HS-5 (cell line): ENCODE data around the gene TRPC4.

Experiments
- DNase-seq: peaks from one replicate; pipeline ENCODE4 v3.0.0-alpha.2; 2012; ENCODE audit warnings: low read depth

The TRPC4 gene

DNA sequence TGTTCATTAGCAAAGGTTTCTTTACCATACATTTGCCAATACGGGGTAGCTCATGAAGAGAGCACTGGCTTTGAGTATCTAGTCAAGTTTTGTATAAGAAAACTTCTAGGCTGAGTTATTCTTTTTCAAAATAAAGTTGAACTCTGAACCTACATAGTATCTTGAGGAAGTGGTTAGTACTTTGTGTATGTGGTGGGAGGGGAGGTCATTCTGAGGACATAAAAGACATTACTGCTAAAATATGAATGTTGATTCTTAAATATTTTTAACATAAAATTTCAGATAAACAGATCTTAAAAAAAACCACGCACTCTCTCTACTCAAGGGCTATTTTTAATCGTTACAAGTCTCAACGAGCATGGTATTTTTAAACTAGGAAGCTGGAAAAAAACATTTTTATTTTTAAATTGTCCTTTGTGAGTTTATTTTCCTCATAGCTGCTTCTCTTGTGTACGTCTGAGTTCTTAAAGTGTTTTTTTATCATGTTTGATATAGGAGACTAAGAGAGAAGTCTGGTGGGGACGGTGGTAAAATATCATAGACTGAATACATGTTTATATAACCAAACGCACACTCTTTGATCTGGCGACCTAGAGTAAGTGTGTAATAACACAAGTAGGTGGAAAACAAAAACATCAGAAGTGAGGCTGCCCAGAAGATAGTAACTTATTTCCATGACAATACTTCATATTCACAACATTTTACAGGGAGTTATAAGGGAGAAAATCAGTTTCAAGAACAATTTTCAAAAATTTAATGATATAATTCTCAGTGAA lies 153.0 kb downstream of the TRPC4 start:
- no peak for DNase-seq

- peak; percentile 68 for DNase-seq
Observed at GRCh38 chr13:37715606-37716015, 154.0 kb downstream of the TRPC4 start.

DNA sequence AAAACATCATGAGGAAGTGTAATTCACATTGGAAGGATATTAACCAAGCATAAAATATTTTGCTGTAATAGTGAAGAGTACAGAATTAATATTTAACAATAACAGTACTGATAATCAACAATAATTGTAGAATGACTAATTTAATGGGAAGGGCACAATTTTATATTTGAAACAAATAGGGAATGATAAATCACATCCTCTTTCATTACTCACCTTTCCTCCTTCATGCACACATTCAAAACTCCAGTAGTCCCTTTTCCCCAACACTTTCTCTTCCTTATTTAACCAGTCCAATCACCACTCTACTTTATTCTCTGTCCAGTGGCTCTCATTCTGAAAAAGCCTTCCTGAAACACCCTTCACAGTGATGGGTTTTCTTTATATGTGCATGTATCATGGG lies 160.3 kb downstream of the TRPC4 start:
- DNase-seq = no peak

DNA sequence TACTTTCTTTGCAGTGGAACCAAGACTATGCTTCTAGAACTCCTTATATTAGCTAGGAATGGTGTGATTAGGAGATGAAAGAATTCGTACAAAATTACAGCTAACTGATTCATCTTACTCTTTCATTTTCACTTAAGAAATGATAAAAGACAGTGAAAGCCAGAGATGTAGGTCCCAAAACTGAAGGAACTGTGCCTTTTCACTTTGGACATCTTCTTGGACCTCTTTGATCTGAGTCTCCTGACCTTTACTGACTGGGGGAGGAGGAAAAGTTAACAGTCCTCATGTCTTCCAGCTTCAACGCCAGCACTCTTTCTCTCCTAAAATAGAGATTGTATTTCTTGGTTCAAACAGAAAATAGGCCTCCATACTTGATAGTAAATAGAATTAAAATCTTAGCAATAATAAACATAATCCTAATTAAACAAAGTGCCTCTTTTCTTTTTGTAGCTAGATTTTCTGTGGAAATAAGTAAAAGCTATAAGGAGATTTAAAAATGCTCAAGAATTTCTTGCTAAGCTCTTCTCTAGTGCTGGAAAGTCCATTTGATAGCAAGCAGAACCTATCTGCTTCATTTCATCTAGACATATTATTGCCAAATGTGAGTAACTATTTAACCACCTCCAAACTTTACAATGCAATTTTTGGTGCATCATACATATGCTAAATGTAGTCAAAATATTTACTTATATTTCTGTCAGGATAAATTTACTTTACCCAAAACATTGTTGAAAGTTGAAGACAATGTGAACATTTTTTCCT lies 161.7 kb downstream of the TRPC4 start:
- no peak for DNase-seq

GRCh38 chr13:37706041-37706440 lies 163.5 kb downstream of the TRPC4 start:
- no peak for DNase-seq

- DNase-seq = peak; percentile 87
Observed at GRCh38 chr13:37701972-37702371, 167.6 kb downstream of the TRPC4 start.

- no peak for DNase-seq
Observed at GRCh38 chr13:37701306-37701705, 168.3 kb downstream of the TRPC4 start.

DNA sequence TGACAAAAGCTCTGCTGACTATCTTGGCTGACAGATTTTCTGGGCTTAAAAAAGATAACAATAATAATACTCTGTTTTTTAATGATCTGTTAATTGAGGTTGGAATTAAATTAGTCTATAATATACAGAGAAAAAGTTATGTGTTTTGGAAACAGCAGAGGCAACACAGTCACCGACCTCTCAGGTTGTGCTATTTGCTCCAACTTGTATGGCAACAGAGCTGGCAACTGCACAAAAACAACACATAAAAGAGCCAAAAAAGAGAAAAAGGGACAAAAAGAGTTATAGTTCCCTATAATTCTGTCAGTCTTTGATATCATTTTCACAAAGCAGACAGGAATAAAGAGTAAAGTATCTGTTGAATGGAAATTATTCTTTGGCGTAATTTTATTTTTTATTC lies 168.7 kb downstream of the TRPC4 start:
- DNase-seq = no peak

DNA sequence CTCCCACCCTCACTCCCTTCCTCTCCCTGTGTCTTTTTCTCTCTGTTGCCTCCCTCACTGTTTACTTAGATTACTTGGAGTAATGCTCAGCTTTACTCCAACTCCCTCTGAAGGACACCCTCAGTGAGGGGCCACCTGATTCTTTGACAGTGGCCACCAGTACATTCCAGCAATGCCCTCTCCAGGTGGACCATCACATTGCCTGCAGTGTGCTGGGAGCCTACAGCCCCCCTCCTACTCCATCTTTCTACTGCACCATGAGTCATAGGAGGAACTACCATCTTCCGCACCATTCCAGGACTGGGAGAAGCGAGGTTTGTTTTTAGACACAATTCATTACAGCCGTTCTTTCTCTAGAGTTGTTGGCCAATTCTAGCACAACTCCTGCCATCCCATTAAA lies 174.4 kb downstream of the TRPC4 start:
- DNase-seq = no peak

DNA sequence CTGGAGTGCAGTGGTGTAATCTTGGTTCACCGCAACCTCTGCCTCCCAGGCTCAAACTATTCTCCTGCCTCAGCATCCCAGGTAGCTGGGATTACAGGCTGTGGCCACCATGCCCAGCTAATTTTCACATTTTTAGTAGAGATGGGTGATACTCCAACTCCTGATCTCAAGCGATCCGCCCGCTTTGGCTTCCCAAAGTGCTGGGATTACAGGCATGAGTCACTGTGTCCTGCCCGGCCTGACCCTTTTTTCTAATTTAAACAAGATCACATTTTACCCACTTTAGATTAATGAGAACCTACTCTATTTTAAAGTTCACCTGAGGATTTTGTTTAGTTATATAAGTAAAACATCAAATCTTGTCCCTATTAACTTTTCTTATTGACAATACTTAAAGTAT lies 179.2 kb downstream of the TRPC4 start:
- no peak for DNase-seq

DNA sequence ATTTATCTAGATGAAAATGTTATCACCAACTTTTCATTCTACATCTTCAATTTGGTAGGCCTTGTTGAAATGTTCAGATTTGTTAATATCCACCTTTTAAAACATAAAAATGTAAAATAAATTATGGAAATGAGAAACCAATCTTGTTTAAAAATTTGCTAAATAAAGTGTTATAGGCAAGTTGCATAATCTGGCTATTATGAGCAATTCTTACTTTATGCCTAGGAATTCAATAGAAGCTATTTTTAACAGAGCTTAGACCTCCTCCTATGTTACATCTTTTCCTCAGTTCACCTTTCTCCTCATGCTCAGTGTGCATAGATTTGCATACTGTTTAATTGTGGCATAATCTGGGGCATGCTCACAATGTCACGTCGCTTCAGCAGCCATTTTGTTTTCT lies 183.1 kb downstream of the TRPC4 start:
- DNase-seq = no peak

- DNase-seq = no peak
Observed at GRCh38 chr13:37685206-37685605, 184.4 kb downstream of the TRPC4 start.

GRCh38 chr13:37682496-37682895 lies 187.1 kb downstream of the TRPC4 start:
- DNase-seq = no peak

DNA sequence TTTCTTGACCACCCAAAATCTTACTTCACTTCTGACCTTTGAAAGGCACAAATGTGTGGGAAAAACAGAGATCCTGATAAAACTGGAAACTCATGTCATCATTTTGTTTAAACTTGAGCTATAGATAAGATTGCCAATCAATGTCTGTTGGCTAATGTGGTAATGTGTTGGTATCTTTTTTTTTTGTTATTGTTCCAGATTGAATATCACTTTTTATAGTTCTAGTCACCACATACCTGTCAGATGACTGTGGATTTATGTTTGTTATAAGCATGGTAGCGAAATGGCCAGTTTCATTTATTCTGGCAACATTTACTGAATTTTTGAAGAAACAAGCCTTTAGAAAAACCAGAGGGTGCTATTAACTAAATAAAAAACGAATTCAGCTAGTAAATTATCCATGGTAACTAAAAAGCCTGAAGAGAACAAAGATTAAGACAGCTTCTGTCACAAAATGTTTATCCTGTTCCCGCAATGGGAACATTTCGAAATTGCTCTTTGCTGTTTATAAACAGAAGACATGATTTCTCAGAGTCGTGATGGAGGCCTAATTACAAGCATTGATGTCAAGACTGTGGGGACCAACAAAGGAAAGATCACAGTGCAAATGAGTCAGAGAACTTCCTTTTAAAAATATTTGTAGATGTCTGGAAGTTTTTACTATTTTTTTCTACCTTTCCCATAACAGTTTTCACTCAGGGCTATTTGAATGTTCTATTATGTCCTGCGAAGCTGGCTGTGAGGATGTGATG lies 188.1 kb downstream of the TRPC4 start:
- no peak for DNase-seq

DNA sequence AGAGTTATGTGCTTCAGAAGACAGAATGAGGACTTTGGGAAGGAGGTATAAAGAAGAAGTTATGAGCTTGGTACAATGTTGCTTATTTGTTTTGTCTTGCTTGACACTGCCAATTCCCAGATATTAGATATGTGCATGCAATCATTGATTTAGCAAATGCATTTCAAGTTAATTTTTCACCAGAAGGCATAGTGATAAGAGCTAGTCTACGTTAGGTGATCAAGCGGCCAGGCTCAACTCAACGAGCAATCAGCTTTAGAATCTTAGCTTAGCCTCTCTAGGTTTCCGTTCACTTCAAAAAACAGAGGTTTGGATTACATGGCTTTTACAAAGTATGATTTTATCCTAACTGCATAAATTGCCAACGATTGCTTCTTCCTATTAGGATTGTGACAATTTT lies 189.4 kb downstream of the TRPC4 start:
- no peak for DNase-seq

DNA sequence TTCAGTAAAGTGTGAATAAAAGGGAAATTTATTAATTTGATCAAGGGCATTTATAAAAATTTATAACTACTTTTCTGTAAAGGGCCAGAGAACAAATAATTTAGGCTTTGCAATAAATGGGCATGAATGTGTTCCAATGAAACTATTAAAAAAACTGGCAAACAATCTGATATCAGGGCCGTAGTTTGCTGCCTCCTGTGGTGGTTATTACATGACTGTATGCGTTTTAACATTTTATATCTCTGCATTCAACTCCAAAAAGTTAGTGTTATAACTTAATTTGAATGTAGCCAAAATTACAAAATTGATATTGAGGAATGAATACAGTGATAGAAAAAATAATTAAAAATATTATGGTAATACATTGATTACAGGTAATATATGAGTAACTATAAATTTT lies 190.5 kb downstream of the TRPC4 start:
- DNase-seq = no peak

GRCh38 chr13:37669845-37670244 lies 199.7 kb downstream of the TRPC4 start:
- DNase-seq = no peak

- DNase-seq = no peak
Observed at GRCh38 chr13:37667702-37668101, 201.9 kb downstream of the TRPC4 start.

DNA sequence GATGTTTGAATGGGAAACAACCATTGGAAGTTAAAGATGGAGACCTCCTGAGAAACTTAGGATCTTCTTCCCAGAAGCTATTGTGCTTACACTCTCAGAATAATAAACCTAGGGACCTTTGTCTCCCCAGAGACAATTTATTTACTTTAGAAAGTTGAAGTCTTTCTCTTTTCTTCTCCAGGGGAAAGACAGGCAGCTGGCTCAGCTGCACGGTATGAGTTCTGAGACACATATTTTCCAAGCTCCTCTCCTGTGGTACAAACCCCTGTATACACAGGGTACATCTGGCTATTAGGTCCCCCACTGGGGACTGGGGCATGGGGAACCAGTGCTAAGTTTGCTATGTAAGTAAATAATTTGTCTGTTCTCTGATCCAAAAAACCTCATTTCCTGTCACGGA lies 203.5 kb downstream of the TRPC4 start:
- DNase-seq = no peak

DNA sequence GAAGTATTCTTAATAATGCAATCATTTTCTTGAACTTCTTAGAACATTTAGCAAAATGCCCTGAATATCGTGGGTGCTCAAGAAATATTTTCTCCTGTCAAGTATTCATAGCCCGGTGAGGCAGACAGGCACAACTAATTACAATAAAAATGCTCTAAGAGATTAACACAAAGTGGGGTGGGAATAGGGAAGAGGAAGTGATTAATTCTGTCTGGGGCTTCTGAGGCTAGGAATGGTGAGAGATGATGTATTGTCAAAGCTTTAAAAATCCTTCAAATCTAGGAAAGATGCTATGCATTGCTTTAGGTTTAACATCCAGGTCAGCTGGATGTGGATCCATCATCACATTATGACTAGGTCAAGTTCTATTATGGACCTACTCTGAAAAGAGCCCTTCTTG lies 204.2 kb downstream of the TRPC4 start:
- no peak for DNase-seq

- DNase-seq = no peak
Observed at GRCh38 chr13:37663724-37664123, 205.8 kb downstream of the TRPC4 start.

GRCh38 chr13:37662624-37663023 lies 206.9 kb downstream of the TRPC4 start:
- no peak for DNase-seq

DNA sequence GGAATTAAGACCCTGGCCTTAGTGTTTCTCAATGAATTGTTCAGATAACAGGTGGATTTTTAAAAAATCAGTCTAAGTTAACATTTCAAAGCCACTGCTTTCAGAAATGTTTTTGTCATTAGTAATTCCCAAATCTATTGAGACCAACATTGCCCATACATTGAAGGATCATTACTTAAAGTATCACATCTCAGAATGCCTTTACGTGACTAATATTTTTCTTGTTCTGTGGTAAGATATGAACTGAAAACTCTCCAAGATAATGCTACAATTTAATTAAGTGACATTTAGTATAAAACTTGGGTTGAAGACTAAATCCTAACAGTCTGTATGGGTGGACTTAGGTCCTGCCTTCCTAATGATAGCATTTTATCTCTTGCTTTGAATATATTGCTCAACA lies 211.6 kb downstream of the TRPC4 start:
- DNase-seq = no peak
